ENCODE data around the gene LRRK1. TPM values are rescaled to one million over a fixed set of nuclear protein-coding genes. Genes with fewer than 3 reads are reported as not detected.
A peak's percentile ranks its signal among the peaks of the same experiment; 100 is the strongest.

LRRK1 gene
- total and polyA plus RNA-seq, 2 of the 13 experiments (the other 11 are each of a cell fraction or from before 2014, with no cell fraction given), result 0.13 to 1.2 TPM

GRCh38 chr15:101088788-101089578 is 169.8 kb downstream of the LRRK1 start (continued):
- TF ChIP-seq ZBTB20 (CRISPR knock-in tag; IDR thresholded peaks at IDR 0.05; ENCODE audit: borderline replicate concordance, low read depth) (no peak), BORCS8-MEF2B (CRISPR knock-in tag; IDR thresholded peaks at IDR 0.05) (no peak), ZNF362 (CRISPR knock-in tag; IDR thresholded peaks at IDR 0.05; ENCODE audit: borderline replicate concordance) (no peak), CREB3 (CRISPR knock-in tag; IDR thresholded peaks at IDR 0.05) (no peak), FOXC1 (CRISPR knock-in tag; IDR thresholded peaks at IDR 0.05; ENCODE audit: borderline replicate concordance) (no peak), REL (CRISPR knock-in tag; conservative IDR thresholded peaks at IDR 0.05) (no peak), ZNF713 (CRISPR knock-in tag; IDR thresholded peaks at IDR 0.05) (no peak), PCBP2 (optimal IDR thresholded peaks at IDR 0.05; ENCODE audit: low read depth, low read length, poor library complexity, severe bottlenecking) (no peak), ZNF383 (CRISPR knock-in tag; IDR thresholded peaks at IDR 0.05; ENCODE audit: borderline replicate concordance) (no peak), ZNF816 (CRISPR knock-in tag; IDR thresholded peaks at IDR 0.05; ENCODE audit: borderline replicate concordance) (peak; percentile 80; the same call in 1 of the 2 replicates), JUND (CRISPR knock-in tag; IDR thresholded peaks at IDR 0.05) (no peak), ZBTB40 (IDR thresholded peaks at IDR 0.05) (no peak), ZBTB40 (CRISPR knock-in tag; IDR thresholded peaks at IDR 0.05) (no peak), CEBPG (CRISPR knock-in tag; IDR thresholded peaks at IDR 0.05) (peak; percentile 17; the same call in 1 of the 2 replicates), NFIC (IDR thresholded peaks at IDR 0.05; ENCODE audit: low read length) (no peak), FOXP4 (CRISPR knock-in tag; IDR thresholded peaks at IDR 0.05) (0 out of 2 replicates have a peak, but pooled peaks have one; percentile 18)
